A549 (cell line): ENCODE results near the gene PODXL2. TPM values are rescaled to one million over a fixed set of nuclear protein-coding genes. Genes with fewer than 3 reads are reported as not detected.

Experiments
- ATAC-seq, 2 experiments: fragments of 200-7000 bp in 1 of 2; fragments of >200 bp in 1 of 2; cut with Nextera tagmentation in 1 of 2; cut with Tn5 transposase in 1 of 2; 3 replicates each; pipeline versions ENCODE4 v1.8.0 to v1.9.1; 2018 to 2020; ENCODE audit warnings: mild to moderate bottlenecking in 1 of 2, moderate library complexity in 1 of 2
- CTCF ChIA-PET: fragments of 300-600 bp; sonication (Branson Sonifier 250); formaldehyde crosslinking; extraction: SDS; loops from one replicate; lab custom pipeline; 2021; ENCODE audit warnings: antibody characterized with exemption, inconsistent platforms; lab: Yijun Ruan, JAX
- POLR2A ChIA-PET: fragments of 350-600 bp; formaldehyde crosslinking; extraction: SDS; loops from one replicate; lab custom pipeline; 2021; ENCODE audit warnings: antibody characterized with exemption, inconsistent platforms; lab: Yijun Ruan, JAX
- DNase-seq, 2 experiments: peaks; one replicate each; pipeline versions ENCODE4 v3.0.0 to v3.0.0-alpha.2; 2011 to 2016; ENCODE audit warnings: low read depth in 1 of 2, low spot score in 1 of 2
- FAIRE-seq: peaks from 2 replicates; lab custom pipeline; 2011; peaks lifted over from hg19 to GRCh38; lab: Jason Lieb, UNC
- H3K27ac ChIP-seq, 2 experiments: fragments of >200 bp; sonication (Bioruptor Twin); formaldehyde crosslinking; 3 replicates each; pipeline ENCODE4 v1.5.1; 2016 to 2017
- H3K4me1 ChIP-seq: fragments of >200 bp; sonication (Bioruptor Twin); formaldehyde crosslinking; 3 replicates; pipeline ENCODE4 v1.6.1; 2016
- H3K4me2 ChIP-seq: fragments of >200 bp; sonication (Bioruptor Twin); formaldehyde crosslinking; 3 replicates; pipeline ENCODE4 v1.6.1; 2016
- H3K4me3 ChIP-seq: fragments of >200 bp; sonication (Bioruptor Twin); formaldehyde crosslinking; 3 replicates; pipeline ENCODE4 v1.5.1; 2016
- H3K9me3 ChIP-seq: fragments of >200 bp; sonication (Bioruptor Twin); formaldehyde crosslinking; 3 replicates; pipeline ENCODE4 v1.6.1; 2016
- CBX2 ChIP-seq: fragments of 200-600 bp; sonication (generic); IDR thresholded peaks from 2 replicates; pipeline ENCODE4 v1.6.1; 2016; ENCODE audit warnings: low read depth, mild to moderate bottlenecking, borderline replicate concordance
- CBX8 ChIP-seq: fragments of 200-600 bp; sonication (generic); IDR thresholded peaks from 2 replicates; pipeline ENCODE4 v1.6.1; 2016
- CEBPB ChIP-seq, 2 experiments: fragments of >200 bp in 1 of 2; sonication (Bioruptor Twin) in 1 of 2; formaldehyde crosslinking in 1 of 2; IDR thresholded peaks; 2 replicates each; pipeline ENCODE4 v1.6.1; 2012 to 2016
- EHF ChIP-seq: fragments of 250-450 bp; sonication (Bioruptor Pico); IDR thresholded peaks from 2 replicates; pipeline ENCODE4 v1.5.0; 2020; ENCODE audit warnings: mild to moderate bottlenecking
- FOXS1 ChIP-seq: fragments of 250-450 bp; sonication (Bioruptor Pico); IDR thresholded peaks from 2 replicates; pipeline ENCODE4 v1.5.0; 2020; ENCODE audit warnings: mild to moderate bottlenecking, moderate library complexity
- HEYL ChIP-seq: fragments of 250-450 bp; sonication (Bioruptor Pico); IDR thresholded peaks from 2 replicates; pipeline ENCODE4 v1.8.0; 2021; ENCODE audit warnings: mild to moderate bottlenecking, moderate library complexity
- MAFK ChIP-seq: fragments of 450-650 bp; IDR thresholded peaks from 2 replicates; pipeline ENCODE4 v1.6.1; 2014; ENCODE audit not compliant: partially characterized antibody
- MYC ChIP-seq: IDR thresholded peaks from 2 replicates; pipeline ENCODE4 v1.6.1; 2012; ENCODE audit warnings: mild to moderate bottlenecking, inconsistent platforms, low read length, improper control_type of control experiment, borderline replicate concordance
- NFE2L2 ChIP-seq: fragments of 150-350 bp; conservative IDR thresholded peaks from 2 replicates; pipeline ENCODE4 v1.6.1; 2014; ENCODE audit warnings: low read length
- RAD21 ChIP-seq, 2 experiments: fragments of >200 bp in 1 of 2; sonication (Bioruptor Twin) in 1 of 2; formaldehyde crosslinking in 1 of 2; IDR thresholded peaks in 1 of 2; conservative IDR thresholded peaks in 1 of 2; 2 replicates in 1 of 2; 3 replicates in 1 of 2; pipeline ENCODE4 v1.6.1; 2012 to 2018; ENCODE audit warnings: inconsistent platforms in 1 of 2
- RFX5 ChIP-seq: fragments of 450-650 bp; IDR thresholded peaks from 2 replicates; pipeline ENCODE4 v1.7.1; 2014; ENCODE audit warnings: antibody characterized with exemption, mild to moderate bottlenecking, moderate library complexity
- TP53 ChIP-seq: fragments of 250-450 bp; sonication (Bioruptor Pico); IDR thresholded peaks from 2 replicates; pipeline ENCODE4 v1.5.0; 2021; ENCODE audit warnings: mild to moderate bottlenecking, moderate library complexity
- ZFP36 ChIP-seq: fragments of 450-650 bp; IDR thresholded peaks from 2 replicates; pipeline ENCODE4 v1.6.1; 2014; ENCODE audit warnings: borderline replicate concordance; ENCODE audit not compliant: partially characterized antibody
- ZSCAN20 ChIP-seq: fragments of 250-450 bp; sonication (Bioruptor Pico); IDR thresholded peaks from 2 replicates; pipeline ENCODE4 v1.8.0; 2022; ENCODE audit warnings: mild to moderate bottlenecking, moderate library complexity
- WGBS: methylation state at CpG from one replicate; pipeline ENCODE4 v1.1.6; 2017; ENCODE audit errors: missing lambda C conversion rate; 5-methylcytosine and 5-hydroxymethylcytosine counted together
- polyA plus RNA-seq, 4 experiments: library from polyadenylated mRNA; depleted of rRNA in 3 of 4; stranded (reverse); fragments of >200 nt; fragmentation: RNase III in 1 of 4; extraction: RNeasy Plus Mini Kit Qiagen cat#74134 plus additional on column Dnase treatment in 1 of 4; gene quantifications; 2 replicates in 3 of 4; 3 replicates in 1 of 4; pipeline ENCODE4 v1.2.3, GENCODE V29; 2011 to 2017
- TF ChIP-seq, protein P1 (sequence below): fragments of 200-600 bp; sonication (generic); IDR thresholded peaks from 2 replicates; pipeline ENCODE4 v1.6.1; 2016; ENCODE audit warnings: antibody characterized with exemption, mild to moderate bottlenecking, moderate library complexity
- TF ChIP-seq, protein P2 (sequence below): fragments of 150-350 bp; IDR thresholded peaks from 2 replicates; pipeline ENCODE4 v1.6.1; 2014; ENCODE audit warnings: low read depth, mild to moderate bottlenecking, low read length
- TF ChIP-seq, protein P3 (sequence below): IDR thresholded peaks from 2 replicates; pipeline ENCODE4 v1.6.1; 2012
- TF ChIP-seq, protein P4 (sequence below): IDR thresholded peaks from 2 replicates; pipeline ENCODE4 v1.6.1; 2012; ENCODE audit warnings: low read depth, borderline replicate concordance
- TF ChIP-seq, protein P5 (sequence below): fragments of 250-450 bp; sonication (Bioruptor Pico); IDR thresholded peaks from 2 replicates; pipeline ENCODE4 v1.5.0; 2021; ENCODE audit warnings: mild to moderate bottlenecking, moderate library complexity, borderline replicate concordance

Gene PODXL2
- polyA plus RNA-seq, 2 of the 4 experiments (the other 2 are of a cell fraction) = 4.2 to 5.5 TPM

DNA sequence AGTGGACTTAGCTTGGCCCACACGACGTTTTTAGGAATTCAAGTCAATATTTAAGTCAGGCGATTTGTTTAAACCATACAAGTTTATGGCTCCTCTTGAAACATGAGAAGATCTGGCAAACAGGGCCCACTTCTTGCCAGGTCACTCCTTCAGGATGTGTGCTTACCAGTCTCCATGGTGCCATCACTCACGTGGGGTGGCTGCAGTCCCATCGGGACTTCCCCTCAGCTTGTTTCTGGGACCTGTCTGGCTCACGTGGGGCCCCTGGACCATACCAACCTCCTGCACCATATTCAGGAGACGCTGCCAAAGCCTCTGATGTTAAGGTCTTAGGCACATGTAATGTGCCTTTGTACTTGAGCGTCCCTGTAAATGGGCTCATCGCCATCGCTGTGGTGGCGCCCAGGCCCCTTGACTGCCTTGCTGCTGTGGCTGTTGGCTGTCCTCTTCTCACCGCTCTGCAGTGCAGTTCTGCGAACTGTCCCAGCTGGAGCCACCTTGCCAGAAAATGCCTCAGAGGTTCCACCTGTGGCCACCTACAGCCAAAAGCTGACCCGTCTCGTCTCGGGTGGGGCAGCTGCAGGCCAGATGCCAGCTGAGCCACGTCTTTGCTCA is 21.9 kb upstream of the PODXL2 start:
- Histone ChIP-seq H3K4me3 (no peak overlapping the region), H3K27ac (no peak overlapping the region), H3K4me2 (no peak overlapping the region), H3K9me3 (no peaks in the 10 kb centered on the region), H3K4me1 (no peaks in the 10 kb centered on the region)
- TF ChIP-seq CBX8 (no peak), RAD21 (conservative IDR thresholded peaks at IDR 0.05 in 1 of 2, IDR thresholded peaks at IDR 0.05 in 1 of 2) (no peak), TP53 (CRISPR knock-in tag) (no peak), ZSCAN20 (no peak), CBX2 (no peak), FOXS1 (CRISPR knock-in tag) (no peak), MAFK (no peak)
- FAIRE-seq = no peak
- ChIA-PET POLR2A (no interaction called here), CTCF (interaction anchor here (1.0 to 1.2 kb wide), 2 partner anchors 16 to 31 kb away, joined by 3 to 4 read pairs; no protein-coding TSS in a partner anchor)
- no peak for ATAC-seq
- no peak for DNase-seq
- 92% methylated on average over 12 of the region's 17 CpGs for WGBS

DNA sequence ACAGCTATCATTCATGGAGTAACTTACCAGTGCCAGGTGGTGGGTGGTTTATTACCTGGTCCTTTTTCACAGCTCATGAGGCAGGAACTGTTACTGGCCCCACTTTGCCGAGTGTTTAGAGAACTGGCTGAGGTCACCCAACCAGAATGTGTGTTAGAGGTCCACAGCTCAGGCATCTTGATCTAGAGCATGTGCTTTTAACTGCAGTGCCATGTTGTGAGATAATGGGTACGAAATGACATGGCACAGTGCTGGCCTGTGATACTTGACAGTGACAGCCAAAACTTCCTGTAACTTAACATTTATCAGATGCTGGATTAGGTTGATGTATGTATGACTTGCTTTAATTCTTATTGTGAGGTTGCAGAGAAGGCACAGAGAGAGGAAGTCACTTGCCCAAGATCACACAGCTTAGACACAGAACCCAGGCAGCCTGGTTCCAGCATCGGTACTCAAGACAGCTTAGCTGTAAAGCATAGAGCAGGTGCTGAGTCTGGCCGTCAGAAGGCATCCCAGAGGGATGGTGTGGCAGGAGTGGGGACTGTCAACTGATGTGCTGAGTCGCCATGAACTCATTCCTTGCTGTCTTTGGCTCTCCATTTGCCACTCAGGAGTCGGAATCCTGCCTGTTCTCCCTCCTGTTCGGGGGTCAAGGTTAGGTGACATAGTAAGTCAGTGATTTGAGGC is 21.2 kb upstream of the PODXL2 start:
- ATAC-seq (no peak), DNase-seq (no peak), FAIRE-seq (no peak)
- 100% methylated on average over 3 of the region's 7 CpGs for WGBS
- ChIA-PET POLR2A (no interaction called here), CTCF (interaction anchor here (1.2 to 1.4 kb wide), 3 partner anchors 9 to 17 kb away, joined by 3 read pairs; no protein-coding TSS in a partner anchor)
- Histone ChIP-seq H3K9me3 (no peaks in the 10 kb centered on the region), H3K4me3 (no peak overlapping the region), H3K27ac (no peak overlapping the region), H3K4me1 (no peaks in the 10 kb centered on the region), H3K4me2 (no peak overlapping the region)
- TF ChIP-seq HEYL (CRISPR knock-in tag) (no peak), NFE2L2 (no peak), RFX5 (no peak), ZFP36 (no peak), EHF (CRISPR knock-in tag) (no peak), RAD21 (conservative IDR thresholded peaks at IDR 0.05 in 1 of 2, IDR thresholded peaks at IDR 0.05 in 1 of 2) (no peak), CEBPB (IDR thresholded peaks at IDR 0.05) (no peak), MYC (no peak)
- TF ChIP-seq, protein P1, sequence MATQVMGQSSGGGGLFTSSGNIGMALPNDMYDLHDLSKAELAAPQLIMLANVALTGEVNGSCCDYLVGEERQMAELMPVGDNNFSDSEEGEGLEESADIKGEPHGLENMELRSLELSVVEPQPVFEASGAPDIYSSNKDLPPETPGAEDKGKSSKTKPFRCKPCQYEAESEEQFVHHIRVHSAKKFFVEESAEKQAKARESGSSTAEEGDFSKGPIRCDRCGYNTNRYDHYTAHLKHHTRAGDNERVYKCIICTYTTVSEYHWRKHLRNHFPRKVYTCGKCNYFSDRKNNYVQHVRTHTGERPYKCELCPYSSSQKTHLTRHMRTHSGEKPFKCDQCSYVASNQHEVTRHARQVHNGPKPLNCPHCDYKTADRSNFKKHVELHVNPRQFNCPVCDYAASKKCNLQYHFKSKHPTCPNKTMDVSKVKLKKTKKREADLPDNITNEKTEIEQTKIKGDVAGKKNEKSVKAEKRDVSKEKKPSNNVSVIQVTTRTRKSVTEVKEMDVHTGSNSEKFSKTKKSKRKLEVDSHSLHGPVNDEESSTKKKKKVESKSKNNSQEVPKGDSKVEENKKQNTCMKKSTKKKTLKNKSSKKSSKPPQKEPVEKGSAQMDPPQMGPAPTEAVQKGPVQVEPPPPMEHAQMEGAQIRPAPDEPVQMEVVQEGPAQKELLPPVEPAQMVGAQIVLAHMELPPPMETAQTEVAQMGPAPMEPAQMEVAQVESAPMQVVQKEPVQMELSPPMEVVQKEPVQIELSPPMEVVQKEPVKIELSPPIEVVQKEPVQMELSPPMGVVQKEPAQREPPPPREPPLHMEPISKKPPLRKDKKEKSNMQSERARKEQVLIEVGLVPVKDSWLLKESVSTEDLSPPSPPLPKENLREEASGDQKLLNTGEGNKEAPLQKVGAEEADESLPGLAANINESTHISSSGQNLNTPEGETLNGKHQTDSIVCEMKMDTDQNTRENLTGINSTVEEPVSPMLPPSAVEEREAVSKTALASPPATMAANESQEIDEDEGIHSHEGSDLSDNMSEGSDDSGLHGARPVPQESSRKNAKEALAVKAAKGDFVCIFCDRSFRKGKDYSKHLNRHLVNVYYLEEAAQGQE = no peak
- TF ChIP-seq, protein P2, sequence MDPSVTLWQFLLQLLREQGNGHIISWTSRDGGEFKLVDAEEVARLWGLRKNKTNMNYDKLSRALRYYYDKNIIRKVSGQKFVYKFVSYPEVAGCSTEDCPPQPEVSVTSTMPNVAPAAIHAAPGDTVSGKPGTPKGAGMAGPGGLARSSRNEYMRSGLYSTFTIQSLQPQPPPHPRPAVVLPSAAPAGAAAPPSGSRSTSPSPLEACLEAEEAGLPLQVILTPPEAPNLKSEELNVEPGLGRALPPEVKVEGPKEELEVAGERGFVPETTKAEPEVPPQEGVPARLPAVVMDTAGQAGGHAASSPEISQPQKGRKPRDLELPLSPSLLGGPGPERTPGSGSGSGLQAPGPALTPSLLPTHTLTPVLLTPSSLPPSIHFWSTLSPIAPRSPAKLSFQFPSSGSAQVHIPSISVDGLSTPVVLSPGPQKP = no peak
- TF ChIP-seq, protein P3, sequence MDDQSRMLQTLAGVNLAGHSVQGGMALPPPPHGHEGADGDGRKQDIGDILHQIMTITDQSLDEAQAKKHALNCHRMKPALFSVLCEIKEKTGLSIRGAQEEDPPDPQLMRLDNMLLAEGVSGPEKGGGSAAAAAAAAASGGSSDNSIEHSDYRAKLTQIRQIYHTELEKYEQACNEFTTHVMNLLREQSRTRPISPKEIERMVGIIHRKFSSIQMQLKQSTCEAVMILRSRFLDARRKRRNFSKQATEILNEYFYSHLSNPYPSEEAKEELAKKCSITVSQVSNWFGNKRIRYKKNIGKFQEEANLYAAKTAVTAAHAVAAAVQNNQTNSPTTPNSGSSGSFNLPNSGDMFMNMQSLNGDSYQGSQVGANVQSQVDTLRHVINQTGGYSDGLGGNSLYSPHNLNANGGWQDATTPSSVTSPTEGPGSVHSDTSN = no peak
- TF ChIP-seq, protein P4, sequence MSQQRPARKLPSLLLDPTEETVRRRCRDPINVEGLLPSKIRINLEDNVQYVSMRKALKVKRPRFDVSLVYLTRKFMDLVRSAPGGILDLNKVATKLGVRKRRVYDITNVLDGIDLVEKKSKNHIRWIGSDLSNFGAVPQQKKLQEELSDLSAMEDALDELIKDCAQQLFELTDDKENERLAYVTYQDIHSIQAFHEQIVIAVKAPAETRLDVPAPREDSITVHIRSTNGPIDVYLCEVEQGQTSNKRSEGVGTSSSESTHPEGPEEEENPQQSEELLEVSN = no peak
- TF ChIP-seq, protein P5, sequence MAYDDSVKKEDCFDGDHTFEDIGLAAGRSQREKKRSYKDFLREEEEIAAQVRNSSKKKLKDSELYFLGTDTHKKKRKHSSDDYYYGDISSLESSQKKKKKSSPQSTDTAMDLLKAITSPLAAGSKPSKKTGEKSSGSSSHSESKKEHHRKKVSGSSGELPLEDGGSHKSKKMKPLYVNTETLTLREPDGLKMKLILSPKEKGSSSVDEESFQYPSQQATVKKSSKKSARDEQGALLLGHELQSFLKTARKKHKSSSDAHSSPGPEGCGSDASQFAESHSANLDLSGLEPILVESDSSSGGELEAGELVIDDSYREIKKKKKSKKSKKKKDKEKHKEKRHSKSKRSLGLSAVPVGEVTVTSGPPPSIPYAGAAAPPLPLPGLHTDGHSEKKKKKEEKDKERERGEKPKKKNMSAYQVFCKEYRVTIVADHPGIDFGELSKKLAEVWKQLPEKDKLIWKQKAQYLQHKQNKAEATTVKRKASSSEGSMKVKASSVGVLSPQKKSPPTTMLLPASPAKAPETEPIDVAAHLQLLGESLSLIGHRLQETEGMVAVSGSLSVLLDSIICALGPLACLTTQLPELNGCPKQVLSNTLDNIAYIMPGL = no peak
